WTC11 (cell line): ENCODE measurements around the gene RAMAC.

Experiments used
- CBFB ChIP-seq: sonication (generic); formaldehyde crosslinking; IDR thresholded peaks from 2 replicates; pipeline ENCODE4 v1.8.1; 2022; ENCODE audit warnings: mild to moderate bottlenecking, low read depth, missing genetic modification reagents
- CTCF ChIP-seq: fragments of 200-600 bp; IDR thresholded peaks from 2 replicates; pipeline ENCODE4 v1.8.0; 2022; ENCODE audit warnings: antibody characterized with exemption
- ETV6 ChIP-seq: sonication (generic); formaldehyde crosslinking; IDR thresholded peaks from 2 replicates; pipeline ENCODE4 v1.8.1; 2022; ENCODE audit warnings: mild to moderate bottlenecking, missing genetic modification reagents
- FOXK1 ChIP-seq: sonication (generic); formaldehyde crosslinking; IDR thresholded peaks from 2 replicates; pipeline ENCODE4 v1.8.0; 2022; ENCODE audit warnings: mild to moderate bottlenecking, moderate library complexity, missing genetic modification reagents
- MAX ChIP-seq: sonication (generic); formaldehyde crosslinking; IDR thresholded peaks from 2 replicates; pipeline ENCODE4 v1.8.0; 2022; ENCODE audit warnings: mild to moderate bottlenecking, missing genetic modification reagents
- TCF7 ChIP-seq: sonication (generic); formaldehyde crosslinking; IDR thresholded peaks from 2 replicates; pipeline ENCODE4 v1.8.0; 2022; ENCODE audit warnings: mild to moderate bottlenecking, low read depth, missing genetic modification reagents, moderate library complexity
- TEAD1 ChIP-seq: sonication (generic); formaldehyde crosslinking; IDR thresholded peaks from 2 replicates; pipeline ENCODE4 v1.8.0; 2022; ENCODE audit warnings: mild to moderate bottlenecking, missing genetic modification reagents
- ZNF232 ChIP-seq: sonication (generic); formaldehyde crosslinking; IDR thresholded peaks from 2 replicates; pipeline ENCODE4 v1.8.0; 2022; ENCODE audit warnings: mild to moderate bottlenecking, missing genetic modification reagents
- ZNF423 ChIP-seq: fragments of 250-450 bp; sonication (Bioruptor Pico); IDR thresholded peaks from 2 replicates; pipeline ENCODE4 v2.1.2; 2022; ENCODE audit warnings: mild to moderate bottlenecking, moderate library complexity

- TF ChIP-seq ETV6 (CRISPR knock-in tag): no peak
- no peak for TF ChIP-seq MAX (CRISPR knock-in tag)
- TF ChIP-seq TCF7: no peak
- no peak for TF ChIP-seq ZNF423
- no peak for TF ChIP-seq TEAD1 (CRISPR knock-in tag)
- no peak for TF ChIP-seq CBFB (CRISPR knock-in tag)
- TF ChIP-seq CTCF: no peak
- no peak for TF ChIP-seq ZNF232 (CRISPR knock-in tag)
- TF ChIP-seq FOXK1 (CRISPR knock-in tag): no peak
These were observed 16.7 kb upstream of the RAMAC start for GRCh38 chr15:82969353-82969752.
